K562 (cell line): ENCODE results near the gene MID1IP1. TPM values are rescaled to one million over a fixed set of nuclear protein-coding genes. Genes with fewer than 3 reads are reported as not detected.

Experiments
- CREBBP ChIP-seq: IDR thresholded peaks from one replicate; pipeline ENCODE4 v1.6.1; 2012; ENCODE audit warnings: low read depth, mild to moderate bottlenecking, control low read depth, inconsistent platforms, low read length
- FOXA3 ChIP-seq, 2 experiments: fragments of 450-650 bp in 1 of 2; sonication (generic) in 1 of 2; formaldehyde crosslinking; IDR thresholded peaks in 1 of 2; conservative IDR thresholded peaks in 1 of 2; 2 replicates each; pipeline versions ENCODE4 v1.4.0 to v1.8.0; 2020 to 2022; ENCODE audit warnings: mild to moderate bottlenecking in 2 of 2, missing genetic modification reagents in 1 of 2
- FOXJ3 ChIP-seq: sonication (generic); formaldehyde crosslinking; IDR thresholded peaks from 2 replicates; pipeline ENCODE4 v1.4.0; 2020; ENCODE audit warnings: mild to moderate bottlenecking, missing genetic modification reagents
- ZNF124 ChIP-seq: sonication (generic); formaldehyde crosslinking; IDR thresholded peaks from 2 replicates; pipeline ENCODE4 v1.8.1; 2022; ENCODE audit warnings: missing genetic modification reagents
- ZNF3 ChIP-seq: fragments of 250-450 bp; sonication (Bioruptor Pico); IDR thresholded peaks from 2 replicates; pipeline ENCODE4 v1.5.0; 2021; ENCODE audit warnings: mild to moderate bottlenecking, moderate library complexity
- ZNF766 ChIP-seq: fragments of 200-800 bp; sonication (Bioruptor generic); conservative IDR thresholded peaks from 2 replicates; pipeline ENCODE4 v1.6.1; 2016; ENCODE audit warnings: missing genetic modification characterization, missing compliant biosample characterization
- polyA plus RNA-seq, 8 experiments: library from polyadenylated mRNA; depleted of rRNA in 4 of 8; stranded (reverse) in 5 of 8; unstranded in 3 of 8; fragments of >200 nt; fragmentation: Nextera tagmentation in 2 of 8; fragmentation: Illumina TruSeq in 1 of 8; extraction: Ambion mirVana in 2 of 8; extraction: Trizol in 1 of 8; gene quantifications; 2 replicates each; pipeline versions ENCODE4 v1.2.1 to v1.2.3, GENCODE V29; 2011 to 2014; ENCODE audit warnings: inconsistent platforms in 1 of 8, missing spikeins in 1 of 8
- total RNA-seq, 7 experiments: library from RNA; depleted of rRNA in 6 of 7; stranded (reverse); fragments of >200 nt in 6 of 7; fragmentation: Illumina TruSeq in 2 of 7; extraction: Trizol in 2 of 7; gene quantifications; 2 replicates each; pipeline versions ENCODE4 v1.2.1 to v1.2.3, GENCODE V29; 2011 to 2021; ENCODE audit warnings: low replicate concordance in 1 of 7
- TF ChIP-seq, protein P1 (sequence below): sonication (generic); formaldehyde crosslinking; IDR thresholded peaks from 2 replicates; pipeline ENCODE4 v1.8.1; 2023; ENCODE audit warnings: mild to moderate bottlenecking, missing genetic modification reagents
- TF ChIP-seq, protein P2 (sequence below): fragments of 250-450 bp; sonication (Bioruptor Pico); IDR thresholded peaks from 2 replicates; pipeline ENCODE4 v1.4.0; 2020
- TF ChIP-seq, protein P3 (sequence below): fragments of 450-650 bp; IDR thresholded peaks from 2 replicates; pipeline ENCODE4 v1.6.1; 2016; ENCODE audit warnings: low read depth, mild to moderate bottlenecking, moderate library complexity
- TF ChIP-seq, protein P4 (sequence below): sonication (generic); formaldehyde crosslinking; IDR thresholded peaks from 2 replicates; pipeline ENCODE4 v1.8.1; 2023; ENCODE audit warnings: missing genetic modification reagents, mild to moderate bottlenecking, borderline replicate concordance

The MID1IP1 gene
- total and polyA plus RNA-seq, 9 of the 15 experiments (the other 6 are each of a cell fraction or from before 2014, with no cell fraction given): 0.51 to 102 (median 27.5) TPM

DNA sequence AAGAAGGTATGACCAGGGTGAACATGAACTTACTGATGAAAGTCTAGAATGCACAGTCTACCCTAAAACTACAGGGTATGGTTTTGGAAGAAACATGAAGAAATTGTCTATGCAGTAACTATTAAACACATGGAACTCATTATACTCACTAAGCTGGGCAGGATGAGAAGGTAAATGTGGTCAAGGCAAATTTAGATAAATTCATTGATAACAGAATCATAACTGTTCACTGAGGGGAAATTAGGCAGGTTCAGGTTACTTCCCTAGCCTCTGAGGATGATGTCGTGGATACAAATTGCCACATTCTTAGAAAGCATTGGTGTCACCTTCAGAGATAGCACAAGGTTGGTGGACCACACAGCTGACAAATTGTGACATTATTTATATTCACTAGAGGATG lies 40.4 kb upstream of the MID1IP1 start (continued):
- TF ChIP-seq, protein P1, sequence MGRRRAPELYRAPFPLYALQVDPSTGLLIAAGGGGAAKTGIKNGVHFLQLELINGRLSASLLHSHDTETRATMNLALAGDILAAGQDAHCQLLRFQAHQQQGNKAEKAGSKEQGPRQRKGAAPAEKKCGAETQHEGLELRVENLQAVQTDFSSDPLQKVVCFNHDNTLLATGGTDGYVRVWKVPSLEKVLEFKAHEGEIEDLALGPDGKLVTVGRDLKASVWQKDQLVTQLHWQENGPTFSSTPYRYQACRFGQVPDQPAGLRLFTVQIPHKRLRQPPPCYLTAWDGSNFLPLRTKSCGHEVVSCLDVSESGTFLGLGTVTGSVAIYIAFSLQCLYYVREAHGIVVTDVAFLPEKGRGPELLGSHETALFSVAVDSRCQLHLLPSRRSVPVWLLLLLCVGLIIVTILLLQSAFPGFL (CRISPR knock-in tag): no peak
- TF ChIP-seq FOXA3 (CRISPR knock-in tag; conservative IDR thresholded peaks at IDR 0.05 in 1 of 2, IDR thresholded peaks at IDR 0.05 in 1 of 2) (no peak), ZNF766 (CRISPR knock-in tag) (no peak), CREBBP (no peak), ZNF124 (no peak), ZNF3 (no peak), FOXJ3 (CRISPR knock-in tag) (no peak)
- TF ChIP-seq, protein P2, sequence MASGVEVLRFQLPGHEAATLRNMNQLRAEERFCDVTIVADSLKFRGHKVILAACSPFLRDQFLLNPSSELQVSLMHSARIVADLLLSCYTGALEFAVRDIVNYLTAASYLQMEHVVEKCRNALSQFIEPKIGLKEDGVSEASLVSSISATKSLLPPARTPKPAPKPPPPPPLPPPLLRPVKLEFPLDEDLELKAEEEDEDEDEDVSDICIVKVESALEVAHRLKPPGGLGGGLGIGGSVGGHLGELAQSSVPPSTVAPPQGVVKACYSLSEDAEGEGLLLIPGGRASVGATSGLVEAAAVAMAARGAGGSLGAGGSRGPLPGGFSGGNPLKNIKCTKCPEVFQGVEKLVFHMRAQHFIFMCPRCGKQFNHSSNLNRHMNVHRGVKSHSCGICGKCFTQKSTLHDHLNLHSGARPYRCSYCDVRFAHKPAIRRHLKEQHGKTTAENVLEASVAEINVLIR (CRISPR knock-in tag): no peak
- TF ChIP-seq, protein P3, sequence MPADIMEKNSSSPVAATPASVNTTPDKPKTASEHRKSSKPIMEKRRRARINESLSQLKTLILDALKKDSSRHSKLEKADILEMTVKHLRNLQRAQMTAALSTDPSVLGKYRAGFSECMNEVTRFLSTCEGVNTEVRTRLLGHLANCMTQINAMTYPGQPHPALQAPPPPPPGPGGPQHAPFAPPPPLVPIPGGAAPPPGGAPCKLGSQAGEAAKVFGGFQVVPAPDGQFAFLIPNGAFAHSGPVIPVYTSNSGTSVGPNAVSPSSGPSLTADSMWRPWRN: no peak
- TF ChIP-seq, protein P4, sequence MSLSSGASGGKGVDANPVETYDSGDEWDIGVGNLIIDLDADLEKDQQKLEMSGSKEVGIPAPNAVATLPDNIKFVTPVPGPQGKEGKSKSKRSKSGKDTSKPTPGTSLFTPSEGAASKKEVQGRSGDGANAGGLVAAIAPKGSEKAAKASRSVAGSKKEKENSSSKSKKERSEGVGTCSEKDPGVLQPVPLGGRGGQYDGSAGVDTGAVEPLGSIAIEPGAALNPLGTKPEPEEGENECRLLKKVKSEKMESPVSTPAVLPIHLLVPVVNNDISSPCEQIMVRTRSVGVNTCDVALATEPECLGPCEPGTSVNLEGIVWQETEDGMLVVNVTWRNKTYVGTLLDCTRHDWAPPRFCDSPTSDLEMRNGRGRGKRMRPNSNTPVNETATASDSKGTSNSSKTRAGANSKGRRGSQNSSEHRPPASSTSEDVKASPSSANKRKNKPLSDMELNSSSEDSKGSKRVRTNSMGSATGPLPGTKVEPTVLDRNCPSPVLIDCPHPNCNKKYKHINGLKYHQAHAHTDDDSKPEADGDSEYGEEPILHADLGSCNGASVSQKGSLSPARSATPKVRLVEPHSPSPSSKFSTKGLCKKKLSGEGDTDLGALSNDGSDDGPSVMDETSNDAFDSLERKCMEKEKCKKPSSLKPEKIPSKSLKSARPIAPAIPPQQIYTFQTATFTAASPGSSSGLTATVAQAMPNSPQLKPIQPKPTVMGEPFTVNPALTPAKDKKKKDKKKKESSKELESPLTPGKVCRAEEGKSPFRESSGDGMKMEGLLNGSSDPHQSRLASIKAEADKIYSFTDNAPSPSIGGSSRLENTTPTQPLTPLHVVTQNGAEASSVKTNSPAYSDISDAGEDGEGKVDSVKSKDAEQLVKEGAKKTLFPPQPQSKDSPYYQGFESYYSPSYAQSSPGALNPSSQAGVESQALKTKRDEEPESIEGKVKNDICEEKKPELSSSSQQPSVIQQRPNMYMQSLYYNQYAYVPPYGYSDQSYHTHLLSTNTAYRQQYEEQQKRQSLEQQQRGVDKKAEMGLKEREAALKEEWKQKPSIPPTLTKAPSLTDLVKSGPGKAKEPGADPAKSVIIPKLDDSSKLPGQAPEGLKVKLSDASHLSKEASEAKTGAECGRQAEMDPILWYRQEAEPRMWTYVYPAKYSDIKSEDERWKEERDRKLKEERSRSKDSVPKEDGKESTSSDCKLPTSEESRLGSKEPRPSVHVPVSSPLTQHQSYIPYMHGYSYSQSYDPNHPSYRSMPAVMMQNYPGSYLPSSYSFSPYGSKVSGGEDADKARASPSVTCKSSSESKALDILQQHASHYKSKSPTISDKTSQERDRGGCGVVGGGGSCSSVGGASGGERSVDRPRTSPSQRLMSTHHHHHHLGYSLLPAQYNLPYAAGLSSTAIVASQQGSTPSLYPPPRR (CRISPR knock-in tag): no peak
